ENCODE results near the gene PROP1. TPM values are rescaled to one million over a fixed set of nuclear protein-coding genes. Genes with fewer than 3 reads are reported as not detected.

Gene PROP1
- total and polyA plus RNA-seq, 2 donors (not counting 3 experiments of a cell fraction or from before 2014, with no cell fraction given), result not detected

GRCh38 chr5:177988989-177989625 lies 6.9 kb downstream of the PROP1 start:
- DNase-seq (ENCODE audit: low read depth, low spot score), result no peak
- no peaks in the 10 kb centered on the region for H3K9me1 ChIP-seq (replicated peaks; ENCODE audit: control insufficient read depth, extremely low read depth, insufficient read depth, low read length)
- dilution Hi-C loops (cut with MboI; ENCODE audit: extremely low pct_ligation_motif_present, low sequenced_read_pairs), result no loop called here
- no peak overlapping the region for H3K4me3 ChIP-seq (replicated peaks in 1 of 3; ENCODE audit: insufficient read depth in 1 of 3, low read depth in 1 of 3, low read length in 3 of 3)
- no peaks in the 10 kb centered on the region for H3K79me2 ChIP-seq (ENCODE audit: control insufficient read depth, insufficient read depth, low read length)
- POLR2A ChIA-PET, result no interaction called here
- no peak for FAIRE-seq
- no peaks in the 10 kb centered on the region for H3K9me3 ChIP-seq (replicated peaks; ENCODE audit: control insufficient read depth, insufficient read depth, low read length)
- H3K4me1 ChIP-seq (ENCODE audit: control insufficient read depth, extremely low read depth, insufficient read depth, low read length), result no peaks in the 10 kb centered on the region
- no peaks in the 10 kb centered on the region for H4K20me1 ChIP-seq (replicated peaks; ENCODE audit: control insufficient read depth, extremely low read depth, insufficient read depth, low read length)
- H3K4me2 ChIP-seq (ENCODE audit: insufficient read depth, low read length), result no peak overlapping the region
- intact Hi-C loops (cut with micrococcal nuclease), result no loop called here
- BruUV-seq (replicated peaks), result no TSS peak
- H2AFZ ChIP-seq (ENCODE audit: low read depth, low read length), result no peak overlapping the region
- TF ChIP-seq FOS (IDR thresholded peaks at IDR 0.05; ENCODE audit: borderline replicate concordance, insufficient read depth, low read length) (no peak), MAX (IDR thresholded peaks at IDR 0.05; ENCODE audit: insufficient read depth, insufficient read length) (no peak), EZH2 (IDR thresholded peaks at IDR 0.05; ENCODE audit: borderline replicate concordance, low read depth, low read length, severe bottlenecking) (no peak), MYC (IDR thresholded peaks at IDR 0.05; ENCODE audit: low read depth, low read length) (no peak)
- CTCF ChIA-PET, result no interaction called here
- no peak overlapping the region for H3K27ac ChIP-seq (ENCODE audit: insufficient read depth, low read depth, low read length)
- no peak overlapping the region for H3K9ac ChIP-seq (replicated peaks; ENCODE audit: extremely low read depth, insufficient read depth, low read length)
- no peaks in the 10 kb centered on the region for H3K36me3 ChIP-seq (ENCODE audit: control insufficient read depth in 2 of 2, extremely low read depth in 1 of 2, insufficient read depth in 2 of 2, low read length in 2 of 2)
- H3K27me3 ChIP-seq (ENCODE audit: control insufficient read depth in 2 of 2, insufficient read depth in 2 of 2, low read length in 2 of 2), result peaks cover 10 to 21% of the 10 kb centered on the region in 2 experiments

GRCh38 chr5:177987326-177987725 lies 8.7 kb downstream of the PROP1 start:
- Histone ChIP-seq H3K4me1 (ENCODE audit: control insufficient read depth, extremely low read depth, insufficient read depth, low read length) (no peaks in the 10 kb centered on the region), H3K27ac (ENCODE audit: insufficient read depth, low read depth, low read length) (no peak overlapping the region), H2AFZ (ENCODE audit: low read depth, low read length) (no peak overlapping the region), H3K9me1 (replicated peaks; ENCODE audit: control insufficient read depth, extremely low read depth, insufficient read depth, low read length) (no peaks in the 10 kb centered on the region), H3K36me3 (ENCODE audit: control insufficient read depth in 2 of 2, extremely low read depth in 1 of 2, insufficient read depth in 2 of 2, low read length in 2 of 2) (no peaks in the 10 kb centered on the region), H4K20me1 (replicated peaks; ENCODE audit: control insufficient read depth, extremely low read depth, insufficient read depth, low read length) (no peaks in the 10 kb centered on the region), H3K9ac (replicated peaks; ENCODE audit: extremely low read depth, insufficient read depth, low read length) (no peak overlapping the region), H3K79me2 (ENCODE audit: control insufficient read depth, insufficient read depth, low read length) (no peaks in the 10 kb centered on the region), H3K4me3 (replicated peaks in 1 of 3; ENCODE audit: insufficient read depth in 1 of 3, low read depth in 1 of 3, low read length in 3 of 3) (no peak overlapping the region), H3K27me3 (ENCODE audit: control insufficient read depth in 2 of 2, insufficient read depth in 2 of 2, low read length in 2 of 2) (peaks cover 18 to 33% of the 10 kb centered on the region in 2 experiments), H3K4me2 (ENCODE audit: insufficient read depth, low read length) (no peak overlapping the region), H3K9me3 (replicated peaks; ENCODE audit: control insufficient read depth, insufficient read depth, low read length) (no peaks in the 10 kb centered on the region)
- POLR2A ChIA-PET, result no interaction called here
- dilution Hi-C loops (cut with MboI; ENCODE audit: extremely low pct_ligation_motif_present, low sequenced_read_pairs) (no loop called here), intact Hi-C loops (cut with micrococcal nuclease) (no loop called here)
- DNase-seq (ENCODE audit: low read depth, low spot score) (no peak), FAIRE-seq (no peak)
- CTCF ChIA-PET, result interaction anchor here (1.1 kb wide), 1 partner anchor 8 kb away, joined by 3 read pairs; no protein-coding TSS in a partner anchor
- no TSS peak for BruUV-seq (replicated peaks)
- no peak for TF ChIP-seq FOS (IDR thresholded peaks at IDR 0.05; ENCODE audit: borderline replicate concordance, insufficient read depth, low read length)
- TF ChIP-seq EZH2 (IDR thresholded peaks at IDR 0.05; ENCODE audit: borderline replicate concordance, low read depth, low read length, severe bottlenecking), result no peak
- no peak for TF ChIP-seq MAX (IDR thresholded peaks at IDR 0.05; ENCODE audit: insufficient read depth, insufficient read length)
- no peak for TF ChIP-seq CTCF (IDR thresholded peaks at IDR 0.05; ENCODE audit: extremely low read depth in 1 of 2, insufficient read depth in 1 of 2, low read depth in 1 of 2, low read length in 2 of 2)
- TF ChIP-seq MYC (IDR thresholded peaks at IDR 0.05; ENCODE audit: low read depth, low read length), result no peak
- no peak for TF ChIP-seq POLR2AphosphoS5 (IDR thresholded peaks at IDR 0.05; ENCODE audit: insufficient read depth, low read depth, low read length)
- no peak for TF ChIP-seq POLR2A (IDR thresholded peaks at IDR 0.05; ENCODE audit: low read depth, low read length)
- no peak for TF ChIP-seq GATA2 (IDR thresholded peaks at IDR 0.05; ENCODE audit: insufficient read depth, insufficient read length, low read depth, low read length)
- no peak for TF ChIP-seq JUN (IDR thresholded peaks at IDR 0.05; ENCODE audit: borderline replicate concordance, insufficient read depth, insufficient read length, low read depth)

Data from endothelial cell of umbilical vein (primary cell).